GM12891 (cell line): ENCODE results near the gene GDPD1.
"Not testable (repeated sequence)": the region's sequence is repeated elsewhere in the genome, so short reads cannot be mapped to it uniquely, and the experiment has no call there.

Source experiments
- DNase-seq: peaks from one replicate; pipeline ENCODE4 v3.0.0; 2011; ENCODE audit warnings: low spot score; ENCODE audit not compliant: insufficient read length
- FAIRE-seq: peaks from 2 replicates; lab custom pipeline; 2011; peaks lifted over from hg19 to GRCh38; lab: Jason Lieb, UNC
- PAX5 ChIP-seq: IDR thresholded peaks from 2 replicates; pipeline ENCODE4 v1.6.1; 2011; ENCODE audit warnings: low read length, moderate library complexity, mild to moderate bottlenecking; ENCODE audit not compliant: insufficient read depth, severe bottlenecking
- POLR2A ChIP-seq: IDR thresholded peaks from 2 replicates; pipeline ENCODE4 v1.6.1; 2011; ENCODE audit warnings: low read depth, low read length, control low read depth
- POLR2AphosphoS5 ChIP-seq: IDR thresholded peaks from 2 replicates; pipeline ENCODE4 v1.6.1; 2011; ENCODE audit warnings: low read depth, low read length, control low read depth
- POU2F2 ChIP-seq: IDR thresholded peaks from 2 replicates; pipeline ENCODE4 v1.6.1; 2011; ENCODE audit warnings: low read depth, mild to moderate bottlenecking, control low read depth, low read length, moderate library complexity
- SPI1 ChIP-seq: IDR thresholded peaks from 2 replicates; pipeline ENCODE4 v1.6.1; 2011; ENCODE audit warnings: low read depth, low read length, control low read depth
- TAF1 ChIP-seq: IDR thresholded peaks from 2 replicates; pipeline ENCODE4 v1.6.1; 2011; ENCODE audit warnings: low read depth, low read length, control low read depth

Gene GDPD1

DNA sequence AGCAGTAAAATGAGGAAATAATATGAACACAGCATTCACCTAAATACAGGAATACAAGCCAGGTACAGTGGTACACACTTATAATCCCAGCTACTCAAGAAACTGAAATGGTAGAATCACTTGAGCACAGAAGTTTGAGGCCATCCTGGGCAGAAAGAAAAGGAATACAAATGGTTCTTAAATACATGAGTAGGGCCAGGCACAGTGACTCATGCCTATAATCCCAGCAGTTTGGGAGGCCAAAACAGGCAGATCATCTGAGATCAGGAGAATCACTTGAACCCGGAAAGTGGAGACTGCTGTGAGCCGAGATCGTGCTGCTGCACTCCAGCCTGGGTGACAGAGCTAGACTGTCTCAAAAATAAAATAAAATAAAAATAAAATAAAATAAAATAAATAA, 33.5 kb upstream of the GDPD1 start:
- FAIRE-seq: no peak
- TF ChIP-seq PAX5 (no peak), POLR2A (no peak), POU2F2 (no peak), TAF1 (no peak), POLR2AphosphoS5 (no peak), SPI1 (no peak)
- DNase-seq: no peak

DNA sequence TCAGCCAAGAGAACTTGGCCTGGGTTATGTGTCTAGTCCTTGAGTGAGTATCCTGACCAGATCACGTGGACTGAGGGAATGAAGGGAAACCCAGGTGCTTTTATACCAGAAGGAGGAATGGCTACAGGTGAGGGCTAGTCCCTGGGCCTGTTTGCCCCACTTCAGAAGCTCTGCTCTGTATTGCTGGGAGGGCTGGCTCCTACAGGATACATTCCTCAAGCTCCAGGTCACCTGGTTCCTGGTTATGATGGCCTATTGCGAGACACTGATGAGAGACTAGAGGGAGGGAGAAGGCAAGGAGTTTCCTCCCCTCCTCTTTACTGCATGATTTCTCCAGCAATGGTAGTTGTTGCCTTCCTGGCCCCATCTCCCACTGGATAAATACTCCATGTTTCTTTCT, 29.5 kb upstream of the GDPD1 start:
- TF ChIP-seq POU2F2 (no peak), SPI1 (no peak), TAF1 (no peak), POLR2AphosphoS5 (no peak), POLR2A (no peak), PAX5 (no peak)
- FAIRE-seq (no peak), DNase-seq (no peak)

DNA sequence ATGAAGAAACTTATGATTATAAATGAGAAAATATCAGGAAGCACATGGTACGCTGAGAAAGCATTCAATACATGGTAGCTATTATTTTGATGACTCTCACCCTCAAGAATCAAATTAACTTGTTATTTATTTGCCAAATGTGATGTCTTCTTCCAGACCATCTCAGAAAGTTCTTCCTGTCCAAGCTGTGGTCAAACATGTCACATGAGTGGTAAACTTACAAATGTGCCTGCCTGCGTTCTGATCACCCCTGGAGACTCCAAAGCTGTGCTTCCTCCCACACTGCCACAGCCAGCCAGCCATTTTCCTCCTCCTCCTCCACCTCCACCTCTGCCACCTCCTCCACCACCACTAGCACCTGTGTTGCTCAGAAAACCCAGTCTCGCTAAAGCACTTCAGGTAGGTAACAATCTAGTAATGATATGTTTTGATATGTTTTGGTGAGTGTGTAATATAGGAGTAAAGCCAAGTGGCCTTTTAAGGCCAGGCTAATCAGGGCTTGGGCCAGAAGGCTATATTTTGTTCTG, 26.9 kb upstream of the GDPD1 start:
- DNase-seq (no peak), FAIRE-seq (no peak)
- TF ChIP-seq SPI1 (no peak), POU2F2 (no peak), POLR2AphosphoS5 (no peak), PAX5 (no peak), POLR2A (no peak), TAF1 (no peak)

DNA sequence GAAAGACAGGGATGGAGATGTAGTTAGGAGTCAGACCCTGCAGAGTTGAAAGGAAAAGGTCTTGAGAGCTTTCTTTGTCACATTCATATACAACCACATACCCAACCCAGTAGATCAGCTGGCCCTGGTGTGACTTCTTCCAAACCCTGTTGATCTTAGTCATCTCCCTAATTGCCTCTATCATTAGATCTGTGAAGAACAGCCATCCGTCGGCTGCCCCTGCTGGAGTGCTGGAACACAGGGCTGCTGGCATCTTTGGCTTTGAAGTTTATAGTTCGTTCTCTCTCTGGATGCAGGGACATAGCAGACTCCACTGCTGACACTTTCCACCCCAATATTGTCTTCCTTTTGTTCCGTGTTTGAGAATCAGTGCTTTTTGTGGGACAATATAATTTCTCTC, 20.9 kb upstream of the GDPD1 start:
- DNase-seq (no peak), FAIRE-seq (no peak)
- TF ChIP-seq POU2F2: no peak
- no peak for TF ChIP-seq TAF1
- TF ChIP-seq SPI1: no peak
- no peak for TF ChIP-seq POLR2A
- no peak for TF ChIP-seq PAX5
- no peak for TF ChIP-seq POLR2AphosphoS5

DNA sequence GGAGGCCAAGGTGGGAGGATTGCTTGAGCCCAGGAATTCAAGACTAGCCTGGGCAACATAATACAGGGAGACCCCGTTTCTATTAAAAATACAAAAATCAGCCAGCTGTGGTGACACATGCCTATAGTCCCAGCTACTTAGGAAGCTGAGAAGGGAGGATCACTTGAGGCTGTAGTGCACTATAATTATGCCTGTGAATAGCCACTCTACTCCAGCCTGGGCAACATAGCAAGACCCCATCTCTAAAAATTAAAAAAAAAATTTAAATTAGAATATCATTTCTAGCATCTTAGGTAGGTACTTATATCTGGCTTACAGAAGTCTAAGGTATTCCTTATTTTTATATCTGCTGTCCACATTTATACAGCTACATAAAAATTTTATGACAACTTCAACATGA, 18.0 kb upstream of the GDPD1 start:
- FAIRE-seq (no peak), DNase-seq (no peak)
- no peak for TF ChIP-seq SPI1
- no peak for TF ChIP-seq PAX5

DNA sequence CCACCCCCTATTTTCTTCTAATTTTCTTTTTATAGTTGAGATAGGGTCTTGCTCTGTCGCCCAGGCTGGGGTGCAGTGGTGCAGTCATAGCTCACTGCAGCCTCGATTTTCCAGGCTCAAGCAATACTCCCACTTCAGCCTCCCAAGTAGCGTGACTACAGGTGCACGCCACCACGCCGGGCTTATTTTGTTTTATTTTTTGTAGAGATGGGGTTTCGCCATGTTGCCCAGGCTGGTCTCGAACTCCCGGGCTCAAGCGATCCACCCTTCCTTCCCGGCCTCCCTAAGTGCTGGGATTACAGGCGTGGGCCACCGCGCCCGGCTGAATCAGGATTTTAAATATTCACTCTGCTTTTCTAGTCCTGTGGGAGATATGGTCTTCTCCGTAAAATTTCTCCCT, 941 bp upstream of the GDPD1 start:
- TF ChIP-seq TAF1 (no peak), SPI1 (no peak), POLR2A (no peak), POLR2AphosphoS5 (no peak)
- FAIRE-seq (no peak), DNase-seq (no peak)

DNA sequence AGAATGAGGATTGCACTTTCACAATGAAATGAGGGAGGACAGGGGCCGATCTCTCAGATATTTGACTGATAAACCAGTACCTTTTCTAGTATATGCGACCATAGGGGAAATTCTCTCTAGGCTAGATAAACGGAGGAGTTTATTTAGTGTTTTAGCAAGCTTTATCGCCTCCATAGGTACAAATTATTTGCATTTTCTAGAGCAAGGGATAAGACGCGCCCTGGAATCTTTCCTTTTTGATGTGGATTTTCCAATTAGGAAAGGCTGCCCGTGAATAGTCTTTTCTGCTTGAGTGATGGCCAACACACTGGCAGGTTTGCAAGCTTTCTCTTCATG, 351 bp upstream of the GDPD1 start:
- FAIRE-seq: no peak
- no peak for TF ChIP-seq POU2F2
- no peak for TF ChIP-seq POLR2A
- no peak for TF ChIP-seq TAF1
- TF ChIP-seq POLR2AphosphoS5: no peak
- no peak for TF ChIP-seq PAX5
- no peak for TF ChIP-seq SPI1
- no peak for DNase-seq

DNA sequence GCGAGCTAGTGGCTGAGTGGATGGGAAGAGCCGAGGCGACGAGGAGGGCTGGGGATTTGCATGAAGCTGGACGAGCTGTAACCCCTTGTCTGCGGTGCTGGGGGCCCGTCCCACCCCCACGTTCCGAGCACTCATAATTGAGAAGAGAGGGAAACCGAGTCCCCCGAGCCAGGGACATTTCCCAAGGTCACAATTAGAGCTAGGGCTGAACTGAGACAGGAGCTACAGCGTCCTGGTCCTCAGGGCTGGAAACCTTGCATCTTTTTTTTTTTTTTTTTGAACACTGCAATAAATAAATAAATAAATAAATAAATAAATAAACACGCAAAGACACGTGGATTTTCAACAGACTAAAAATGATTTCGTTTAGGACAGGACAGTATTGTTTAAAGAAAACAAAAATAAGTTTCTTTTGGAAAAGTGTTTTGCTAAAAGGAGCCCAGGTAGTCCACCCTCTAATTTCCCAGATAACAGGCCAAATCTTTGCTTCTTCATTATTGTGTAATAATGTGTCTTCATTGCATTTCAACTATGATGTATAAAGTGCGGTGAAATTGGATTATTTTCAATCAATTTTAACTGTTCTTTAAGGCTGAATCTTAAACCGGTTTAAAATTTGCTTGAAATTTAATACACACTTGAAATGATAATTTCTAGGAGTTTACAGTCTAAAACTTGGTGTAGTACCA, 992 bp downstream of the GDPD1 start:
- no peak for FAIRE-seq
- TF ChIP-seq TAF1: no peak
- TF ChIP-seq POLR2AphosphoS5: no peak
- no peak for TF ChIP-seq POLR2A
- no peak for TF ChIP-seq POU2F2
- TF ChIP-seq SPI1: no peak
- no peak for TF ChIP-seq PAX5
- no peak for DNase-seq

DNA sequence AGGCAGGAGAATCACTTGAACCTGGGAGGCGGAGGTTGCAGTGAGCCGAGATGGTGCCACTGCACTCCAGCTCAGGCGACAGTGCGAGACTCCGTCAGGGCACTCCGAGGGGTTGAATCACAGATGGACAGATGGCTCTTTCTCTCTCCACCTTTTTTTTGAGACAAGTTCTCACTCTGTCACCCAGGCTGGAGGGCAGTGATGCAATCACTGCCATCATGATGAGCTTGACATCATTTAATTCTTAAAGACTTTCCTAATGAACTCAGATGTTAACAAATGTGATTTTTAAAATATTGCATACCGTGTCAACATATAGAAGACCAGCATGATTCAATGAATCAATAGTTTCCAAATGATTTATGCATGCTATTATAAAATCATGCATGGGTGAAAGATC, 3.5 kb downstream of the GDPD1 start:
- no peak for TF ChIP-seq POLR2AphosphoS5
- TF ChIP-seq SPI1: no peak
- no peak for TF ChIP-seq POU2F2
- TF ChIP-seq PAX5: no peak
- TF ChIP-seq TAF1: no peak
- no peak for TF ChIP-seq POLR2A
- DNase-seq: no peak
- FAIRE-seq: no peak

DNA sequence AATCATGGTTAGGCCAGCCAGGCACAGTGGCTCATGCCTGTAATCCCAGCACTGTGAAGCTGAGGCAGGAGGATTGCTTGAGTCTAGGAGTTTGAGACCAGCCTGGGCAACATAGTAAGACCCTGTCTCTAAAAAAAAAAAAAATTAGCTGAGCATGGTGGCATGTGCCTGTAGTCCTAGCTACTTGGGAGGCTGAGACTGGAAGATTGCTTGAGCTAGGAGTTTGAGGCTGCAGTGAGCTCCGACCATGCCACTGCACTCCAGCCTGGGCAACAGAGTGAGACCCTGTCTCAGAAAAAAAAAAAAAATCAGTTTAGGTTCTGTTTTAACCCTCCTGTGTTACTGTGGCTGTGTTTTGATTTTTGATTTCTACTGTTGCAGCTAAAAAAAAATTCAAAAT, 8.3 kb downstream of the GDPD1 start:
- FAIRE-seq, DNase-seq: not testable (repeated sequence)

DNA sequence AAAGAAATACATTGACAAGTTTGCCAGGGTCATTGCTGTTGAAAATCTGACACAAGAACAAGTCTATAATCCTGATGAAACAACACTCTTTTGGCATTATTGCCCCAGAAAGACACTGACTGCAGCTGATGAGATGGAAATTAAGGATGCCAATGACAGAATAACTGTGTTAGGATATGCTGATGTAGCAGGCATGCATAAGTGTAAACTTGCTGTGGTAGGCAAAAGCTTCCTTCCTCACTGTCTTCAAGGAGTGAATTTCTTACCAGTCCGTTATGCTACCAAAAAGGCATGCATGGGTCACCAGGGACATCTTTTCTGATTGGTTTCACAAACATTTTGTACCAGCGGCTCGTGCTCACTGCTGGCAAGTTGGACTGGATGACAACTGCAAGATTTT, 10.5 kb downstream of the GDPD1 start:
- FAIRE-seq (no peak), DNase-seq (no peak)
- no peak for TF ChIP-seq POU2F2
- no peak for TF ChIP-seq POLR2A
